ENCODE data around the gene TRIM29. TPM values are rescaled to one million over a fixed set of nuclear protein-coding genes. Genes with fewer than 3 reads are reported as not detected.

TRIM29 gene
- total RNA-seq, 1 donor from 2014 or later: 0.11 TPM

DNA sequence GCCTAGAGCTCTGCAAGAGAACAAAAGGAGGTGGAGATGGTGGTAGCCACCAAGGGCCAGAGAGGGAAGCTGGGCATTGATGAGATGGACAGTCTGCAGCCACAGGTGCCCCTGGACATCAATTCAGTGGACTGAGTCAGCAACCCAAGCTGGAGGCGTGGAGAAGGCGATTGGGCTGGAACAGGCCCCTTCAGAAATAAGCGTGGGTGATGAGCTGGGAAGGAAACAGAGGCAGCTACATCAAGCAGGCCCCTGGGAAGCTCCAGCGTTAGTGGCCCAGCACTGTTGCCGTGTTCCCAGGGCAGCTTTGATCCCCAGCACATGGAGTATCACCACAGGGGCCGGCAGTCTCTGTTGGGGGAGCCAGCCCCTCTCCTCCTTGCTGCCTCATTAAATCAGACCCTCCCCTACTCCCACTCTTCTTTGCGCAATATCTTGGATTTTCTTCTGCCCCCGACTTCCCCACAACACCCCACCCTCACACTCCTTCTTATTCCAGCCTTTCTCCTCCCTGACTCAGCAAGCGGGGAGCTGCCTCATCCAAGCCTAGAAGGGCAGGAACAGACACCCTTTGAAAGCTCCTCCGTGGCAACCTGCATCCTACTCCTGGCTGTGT lies 41.3 kb upstream of the TRIM29 start:
- no peak overlapping the region for H2AFZ ChIP-seq (replicated peaks)
- no peak overlapping the region for H3K4me3 ChIP-seq
- H3K79me2 ChIP-seq (ENCODE audit: low read depth): no peaks in the 10 kb centered on the region
- H3K4me1 Mint-ChIP-seq: peaks cover 69% of the 10 kb centered on the region
- no peaks in the 10 kb centered on the region for H3K9me3 ChIP-seq (ENCODE audit: low read depth)
- no peak for TF ChIP-seq EZH2 (IDR thresholded peaks at IDR 0.05)
- no peak for TF ChIP-seq CTCF (IDR thresholded peaks at IDR 0.05)
- TF ChIP-seq EZH2phosphoT487 (IDR thresholded peaks at IDR 0.05): no peak
- peaks cover 74% of the 10 kb centered on the region for H3K27me3 ChIP-seq
- peaks cover 14% of the 10 kb centered on the region for H3F3A ChIP-seq (ENCODE audit: low read depth)
- H3K4me3 Mint-ChIP-seq: peak overlapping the region; percentile 57
- peak overlapping the region; percentile 65 for H3K4me2 ChIP-seq
- DNase-seq (ENCODE audit: low spot score): no peak
- H3K27ac ChIP-seq: no peak overlapping the region
- H3K27ac Mint-ChIP-seq: peak overlapping the region; percentile 55
- peaks cover 5% of the 10 kb centered on the region for H3K9me3 Mint-ChIP-seq
- peaks cover 10% of the 10 kb centered on the region for H4K20me1 ChIP-seq (ENCODE audit: low read depth)
- H3K27me3 Mint-ChIP-seq (ENCODE audit: insufficient read depth, low read depth): peaks cover 20% of the 10 kb centered on the region
- H3K9ac ChIP-seq: no peak overlapping the region
- no peaks in the 10 kb centered on the region for H3K36me3 Mint-ChIP-seq
- H3K36me3 ChIP-seq: no peaks in the 10 kb centered on the region
- peaks cover 35% of the 10 kb centered on the region for H3K4me1 ChIP-seq

GRCh38 chr11:120178561-120179056 lies 40.7 kb upstream of the TRIM29 start:
- Mint-ChIP-seq H3K4me1 (peaks cover 63% of the 10 kb centered on the region), H3K27ac (no peak overlapping the region), H3K36me3 (no peaks in the 10 kb centered on the region), H3K4me3 (no peak overlapping the region), H3K27me3 (ENCODE audit: insufficient read depth, low read depth) (peaks cover 21% of the 10 kb centered on the region), H3K9me3 (peaks cover 5% of the 10 kb centered on the region)
- H3K27ac ChIP-seq: no peak overlapping the region
- H3K9me3 ChIP-seq (ENCODE audit: low read depth): no peaks in the 10 kb centered on the region
- peaks cover 75% of the 10 kb centered on the region for H3K27me3 ChIP-seq
- no peak overlapping the region for H3K9ac ChIP-seq
- H3K36me3 ChIP-seq: no peaks in the 10 kb centered on the region
- TF ChIP-seq EZH2 (IDR thresholded peaks at IDR 0.05) (no peak), CTCF (IDR thresholded peaks at IDR 0.05) (no peak), EZH2phosphoT487 (IDR thresholded peaks at IDR 0.05) (no peak)
- no peak overlapping the region for H2AFZ ChIP-seq (replicated peaks)
- peaks cover 10% of the 10 kb centered on the region for H4K20me1 ChIP-seq (ENCODE audit: low read depth)
- peaks cover 14% of the 10 kb centered on the region for H3F3A ChIP-seq (ENCODE audit: low read depth)
- H3K4me3 ChIP-seq: no peak overlapping the region
- no peak overlapping the region for H3K4me2 ChIP-seq
- no peak for DNase-seq (ENCODE audit: low spot score)
- H3K79me2 ChIP-seq (ENCODE audit: low read depth): no peaks in the 10 kb centered on the region
- H3K4me1 ChIP-seq: peaks cover 35% of the 10 kb centered on the region

DNA sequence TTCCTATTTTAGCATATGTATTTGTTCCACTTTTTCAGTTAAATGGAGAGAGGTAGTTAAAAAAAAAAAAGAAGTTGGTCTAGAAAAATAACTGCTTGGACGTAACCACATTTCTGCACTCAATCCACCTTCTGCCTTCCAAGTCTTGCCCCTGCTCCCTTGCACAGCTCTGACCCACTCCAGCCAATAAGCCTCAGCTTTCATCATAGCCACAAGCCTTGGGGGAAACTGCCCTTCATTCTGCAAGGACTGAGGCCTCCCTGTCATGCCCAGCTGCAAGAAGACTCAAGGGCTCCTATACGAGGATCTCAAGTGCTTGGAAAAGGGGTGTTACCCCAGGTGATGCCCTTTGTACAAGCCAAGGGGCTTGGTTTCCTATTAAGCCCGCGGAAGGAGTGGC lies 37.0 kb upstream of the TRIM29 start:
- peaks cover 3% of the 10 kb centered on the region for H3F3A ChIP-seq (ENCODE audit: low read depth)
- Mint-ChIP-seq H3K4me1 (peaks cover 43% of the 10 kb centered on the region), H3K4me3 (no peak overlapping the region), H3K27ac (no peak overlapping the region), H3K36me3 (no peaks in the 10 kb centered on the region), H3K27me3 (ENCODE audit: insufficient read depth, low read depth) (peaks cover 23% of the 10 kb centered on the region), H3K9me3 (peaks cover 5% of the 10 kb centered on the region)
- H3K4me1 ChIP-seq: peaks cover 6% of the 10 kb centered on the region
- H3K9me3 ChIP-seq (ENCODE audit: low read depth): no peaks in the 10 kb centered on the region
- H3K36me3 ChIP-seq: no peaks in the 10 kb centered on the region
- TF ChIP-seq EZH2phosphoT487 (IDR thresholded peaks at IDR 0.05) (no peak), CTCF (IDR thresholded peaks at IDR 0.05) (no peak), EZH2 (IDR thresholded peaks at IDR 0.05) (no peak)
- H3K4me3 ChIP-seq: no peak overlapping the region
- no peak overlapping the region for H3K4me2 ChIP-seq
- DNase-seq (ENCODE audit: low spot score): no peak
- H3K27me3 ChIP-seq: peaks cover 98% of the 10 kb centered on the region
- H4K20me1 ChIP-seq (ENCODE audit: low read depth): peaks cover 4% of the 10 kb centered on the region
- no peak overlapping the region for H2AFZ ChIP-seq (replicated peaks)
- no peak overlapping the region for H3K27ac ChIP-seq
- no peak overlapping the region for H3K9ac ChIP-seq
- no peaks in the 10 kb centered on the region for H3K79me2 ChIP-seq (ENCODE audit: low read depth)

Data from neural progenitor cell (in vitro differentiated cells).